GM19240 (cell line): ENCODE measurements around the gene ENTPD6.

Experiments used
- DNase-seq: peaks from one replicate; pipeline ENCODE4 v3.0.0; 2011; ENCODE audit warnings: low spot score; ENCODE audit not compliant: insufficient read length

ENTPD6 gene

DNA sequence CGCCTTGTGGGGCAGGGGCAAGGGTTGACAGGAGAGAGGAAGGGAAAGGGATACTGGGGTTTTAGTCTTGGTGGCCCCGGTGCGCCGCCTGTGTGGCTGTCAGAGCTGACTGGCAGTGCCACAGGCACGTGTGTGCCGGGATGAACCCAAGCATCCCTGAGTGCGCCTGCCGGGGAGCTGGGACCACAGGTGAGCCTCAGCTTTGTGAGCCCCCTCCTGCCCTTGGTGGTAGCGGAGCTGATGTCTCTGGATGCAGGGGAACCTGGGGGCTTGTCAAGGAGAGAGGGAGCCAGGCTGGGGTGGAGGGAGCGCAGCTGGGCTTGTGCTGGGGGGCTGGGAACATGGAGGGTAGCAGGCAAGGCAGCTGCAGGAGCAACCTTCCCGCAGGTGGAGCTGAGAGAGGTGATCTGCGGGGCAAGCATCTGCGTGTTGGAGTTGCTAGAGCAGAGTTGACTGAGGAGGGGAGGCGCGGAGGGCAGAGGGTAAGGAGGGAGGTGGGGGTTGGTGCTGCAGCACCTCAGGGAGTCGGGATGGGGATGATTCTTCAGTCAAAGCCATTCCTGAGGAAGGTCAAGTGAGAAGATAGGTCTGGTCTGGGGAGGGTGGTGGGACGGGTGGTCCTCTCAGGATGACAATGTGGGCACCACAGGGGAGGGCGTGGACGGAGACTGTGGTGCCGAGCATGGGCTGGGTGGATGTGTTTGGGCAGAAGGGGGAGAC is 80.5 kb downstream of the ENTPD6 start:
- no peak for DNase-seq
